Measurements from ENCODE around the gene CCNDBP1.
"Not testable (repeated sequence)": the region's sequence is repeated elsewhere in the genome, so short reads cannot be mapped to it uniquely, and the experiment has no call there.

CCNDBP1 gene

DNA sequence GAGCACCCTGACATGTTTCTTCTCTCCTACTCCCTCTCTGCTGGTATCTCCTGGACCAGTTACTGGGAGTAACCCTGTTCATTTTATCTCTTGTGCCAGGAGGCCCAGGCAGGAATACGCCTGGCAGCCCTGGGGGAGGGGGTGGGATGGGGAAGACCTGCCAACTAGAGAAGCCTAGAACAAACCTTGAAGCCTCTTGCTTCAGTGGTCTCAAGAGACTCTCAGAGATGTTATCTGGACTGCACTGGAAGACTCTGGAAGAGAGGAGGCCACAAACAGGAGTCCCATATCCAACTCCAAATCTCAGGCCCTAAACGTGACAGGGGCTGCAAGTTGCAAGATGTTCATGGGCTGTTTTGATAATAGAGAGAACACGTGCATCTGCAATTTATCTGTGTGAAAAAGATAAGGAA, 35.8 kb downstream of the CCNDBP1 start, which contains the start of gene EPB42:
Gene EPB42 (minus strand): TSS at position 28 of the 413 bp plus-strand sequence. CDS start 193 bp downstream, outside the sequence.
- no peaks in the 10 kb centered on the region for H3K36me3 ChIP-seq (ENCODE audit: control insufficient read depth, low read depth, low read length)
- no peaks in the 10 kb centered on the region for H3K27me3 ChIP-seq (ENCODE audit: control insufficient read depth, insufficient read depth, low read length)
- H3K9me3 ChIP-seq (ENCODE audit: control insufficient read depth, low read depth, low read length): no peaks in the 10 kb centered on the region
- H3K4me3 ChIP-seq (ENCODE audit: low read length): no peak within 1 kb of the TSS
- no peak within 1 kb of the TSS for H3K9ac ChIP-seq (ENCODE audit: low read length)
- no peaks in the 10 kb centered on the region for H3K4me1 ChIP-seq (ENCODE audit: control insufficient read depth, low read depth, low read length)
- H3K27ac ChIP-seq (ENCODE audit: low read length): no peak within 1 kb of the TSS

DNA sequence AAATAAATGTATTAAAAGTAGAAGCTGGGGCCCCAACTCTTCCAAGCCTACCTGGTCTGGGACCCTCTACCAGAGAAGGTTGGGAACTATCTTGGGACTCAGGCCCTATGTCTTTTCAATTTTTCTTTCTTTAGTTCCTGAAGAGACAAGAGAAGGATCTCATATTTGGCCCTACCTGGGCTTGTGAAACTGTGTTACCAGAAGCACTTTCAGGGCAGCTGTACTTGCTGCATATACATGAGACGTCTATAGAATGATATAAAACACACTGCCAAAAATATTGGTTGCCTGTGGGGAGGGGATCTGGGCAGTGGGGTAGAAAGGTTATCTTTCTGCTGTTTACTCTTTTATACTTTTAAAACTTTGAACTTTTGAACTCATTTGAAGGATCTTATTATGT, 36.2 kb downstream of the CCNDBP1 start:
- Histone ChIP-seq H3K27ac (ENCODE audit: low read length) (no peak overlapping the region), H3K4me3 (ENCODE audit: low read length) (no peak overlapping the region), H3K27me3 (ENCODE audit: control insufficient read depth, insufficient read depth, low read length) (no peaks in the 10 kb centered on the region), H3K9me3 (ENCODE audit: control insufficient read depth, low read depth, low read length) (no peaks in the 10 kb centered on the region), H3K4me1 (ENCODE audit: control insufficient read depth, low read depth, low read length) (no peaks in the 10 kb centered on the region), H3K9ac (ENCODE audit: low read length) (no peak overlapping the region), H3K36me3 (ENCODE audit: control insufficient read depth, low read depth, low read length) (no peaks in the 10 kb centered on the region)

DNA sequence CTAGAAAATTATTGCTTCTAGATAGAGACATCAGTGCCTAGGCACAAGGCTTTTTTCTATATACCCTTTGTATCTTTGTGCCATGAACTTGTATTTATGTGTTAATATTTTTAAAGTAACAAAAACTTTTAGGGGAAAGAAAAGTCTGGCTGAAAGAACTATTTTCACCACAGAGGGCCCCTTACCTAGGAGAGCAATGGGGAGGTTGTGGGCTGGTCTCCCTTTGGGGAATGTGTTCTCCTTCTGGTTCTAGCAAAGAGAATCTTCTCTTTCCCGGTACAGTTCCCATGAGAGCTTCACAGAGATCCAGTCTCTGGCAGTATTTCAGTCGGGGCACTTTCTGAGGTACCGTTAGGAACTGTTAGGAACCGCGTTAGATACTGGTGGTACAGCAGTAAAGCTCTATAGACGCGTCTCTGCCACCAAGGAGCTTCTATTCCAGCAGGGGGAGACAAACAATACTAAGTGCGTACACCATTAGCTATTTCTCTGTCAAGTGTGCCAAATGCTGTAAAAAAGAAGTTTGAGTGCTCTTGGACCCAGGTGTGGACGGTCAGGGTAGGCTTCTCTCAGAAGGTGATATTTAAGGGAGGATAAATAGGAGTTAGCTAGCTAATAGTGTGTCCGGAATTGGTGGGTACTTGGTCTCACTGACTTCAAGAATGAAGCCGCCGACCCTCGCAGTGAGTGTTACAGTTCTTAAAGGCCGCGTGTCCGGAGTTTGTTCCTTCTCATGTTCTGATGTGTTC, 40.2 kb downstream of the CCNDBP1 start:
- H3K9me3 ChIP-seq (ENCODE audit: control insufficient read depth, low read depth, low read length): no peaks in the 10 kb centered on the region
- H3K4me1 ChIP-seq (ENCODE audit: control insufficient read depth, low read depth, low read length): no peaks in the 10 kb centered on the region
- no peak overlapping the region for H3K4me3 ChIP-seq (ENCODE audit: low read length)
- no peak overlapping the region for H3K9ac ChIP-seq (ENCODE audit: low read length)
- H3K36me3 ChIP-seq (ENCODE audit: control insufficient read depth, low read depth, low read length): no peaks in the 10 kb centered on the region
- H3K27ac ChIP-seq (ENCODE audit: low read length): no peak overlapping the region
- H3K27me3 ChIP-seq (ENCODE audit: control insufficient read depth, insufficient read depth, low read length): no peaks in the 10 kb centered on the region

DNA sequence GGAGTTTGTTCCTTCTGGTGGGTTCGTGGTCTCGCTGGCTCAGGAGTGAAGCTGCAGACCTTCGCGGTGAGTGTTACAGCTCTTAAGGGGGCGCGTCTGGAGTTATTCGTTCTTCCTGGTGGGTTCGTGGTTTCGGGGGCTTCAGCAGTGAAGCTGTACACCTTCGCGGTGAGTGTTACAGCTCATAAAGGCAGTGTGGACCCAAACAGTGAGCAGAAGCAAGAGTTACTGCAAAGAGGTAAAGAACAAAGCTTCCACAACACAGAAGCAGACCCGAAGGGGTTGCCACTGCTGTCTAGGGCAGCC, 40.7 kb downstream of the CCNDBP1 start:
- not testable (repeated sequence) for H3K27me3 ChIP-seq (ENCODE audit: control insufficient read depth, insufficient read depth, low read length); H3K9me3 ChIP-seq (ENCODE audit: control insufficient read depth, low read depth, low read length); H3K36me3 ChIP-seq (ENCODE audit: control insufficient read depth, low read depth, low read length); H3K27ac ChIP-seq (ENCODE audit: low read length); H3K4me1 ChIP-seq (ENCODE audit: control insufficient read depth, low read depth, low read length); H3K9ac ChIP-seq (ENCODE audit: low read length); H3K4me3 ChIP-seq (ENCODE audit: low read length)

DNA sequence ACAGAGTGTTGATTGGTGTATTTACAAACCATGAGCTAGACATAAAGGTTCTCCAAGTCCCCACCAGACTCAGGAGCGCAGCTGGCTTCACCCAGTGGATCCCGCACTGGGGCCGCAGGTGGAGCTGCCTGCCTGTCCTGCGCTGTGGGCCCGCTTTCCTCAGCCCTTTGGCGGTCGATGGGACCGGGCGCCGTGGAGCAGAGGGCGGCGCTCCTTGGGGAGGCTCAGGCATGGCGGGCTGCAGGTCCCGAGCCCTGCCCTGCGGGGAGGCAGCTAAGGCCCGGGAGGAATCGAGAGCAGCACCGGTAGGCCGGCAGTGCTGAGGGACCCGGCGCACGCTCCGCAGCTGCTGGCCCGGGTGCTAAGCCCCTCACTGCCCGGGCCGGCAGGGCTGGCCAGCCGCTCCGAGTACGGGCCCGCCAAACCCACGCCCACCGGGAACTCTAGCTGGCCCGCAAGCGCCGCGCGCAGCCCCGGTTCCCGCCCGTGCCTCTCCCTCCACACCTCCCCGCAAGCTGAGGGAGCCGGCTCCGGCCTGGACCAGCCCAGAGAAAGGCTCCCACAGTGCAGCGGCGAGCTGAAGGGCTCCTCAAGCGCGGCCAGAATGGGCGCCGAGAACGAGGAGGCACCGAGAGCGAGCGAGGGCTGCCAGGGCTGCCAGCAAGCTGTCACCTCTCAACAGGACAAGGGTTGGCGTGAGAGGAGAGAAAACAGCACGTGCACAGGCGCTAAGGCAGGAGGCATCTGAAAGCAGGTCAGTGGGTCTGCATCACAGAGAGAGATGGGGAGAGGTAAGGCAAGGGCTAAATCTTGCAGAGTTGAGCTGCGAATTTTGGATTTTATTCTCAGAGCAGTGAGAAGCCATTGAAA, 41.5 kb downstream of the CCNDBP1 start:
- no peak overlapping the region for H3K9ac ChIP-seq (ENCODE audit: low read length)
- no peaks in the 10 kb centered on the region for H3K9me3 ChIP-seq (ENCODE audit: control insufficient read depth, low read depth, low read length)
- H3K36me3 ChIP-seq (ENCODE audit: control insufficient read depth, low read depth, low read length): no peaks in the 10 kb centered on the region
- H3K27me3 ChIP-seq (ENCODE audit: control insufficient read depth, insufficient read depth, low read length): no peaks in the 10 kb centered on the region
- no peak overlapping the region for H3K27ac ChIP-seq (ENCODE audit: low read length)
- H3K4me1 ChIP-seq (ENCODE audit: control insufficient read depth, low read depth, low read length): no peaks in the 10 kb centered on the region
- H3K4me3 ChIP-seq (ENCODE audit: low read length): no peak overlapping the region

DNA sequence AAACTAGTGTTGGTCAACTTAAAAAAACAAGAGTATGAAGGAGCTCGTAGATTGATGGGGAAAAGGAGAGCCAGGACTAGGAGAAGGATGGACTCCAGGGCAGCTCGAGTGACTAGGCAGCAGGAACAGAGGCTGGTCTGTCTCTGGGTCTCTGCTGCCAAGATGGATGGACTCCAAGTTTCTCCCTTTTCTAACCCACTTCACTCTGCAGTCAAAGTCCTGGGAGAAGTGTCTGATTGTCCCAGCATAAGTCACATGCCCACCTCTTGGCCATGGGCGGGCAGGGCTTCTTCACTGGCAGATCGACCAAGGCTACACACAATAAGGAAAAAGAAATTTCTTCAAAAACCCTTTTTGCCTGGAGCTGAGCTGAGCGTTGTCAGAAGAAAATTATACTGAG, 44.8 kb downstream of the CCNDBP1 start:
- no peak overlapping the region for H3K9ac ChIP-seq (ENCODE audit: low read length)
- no peaks in the 10 kb centered on the region for H3K27me3 ChIP-seq (ENCODE audit: control insufficient read depth, insufficient read depth, low read length)
- no peaks in the 10 kb centered on the region for H3K36me3 ChIP-seq (ENCODE audit: control insufficient read depth, low read depth, low read length)
- no peaks in the 10 kb centered on the region for H3K9me3 ChIP-seq (ENCODE audit: control insufficient read depth, low read depth, low read length)
- no peaks in the 10 kb centered on the region for H3K4me1 ChIP-seq (ENCODE audit: control insufficient read depth, low read depth, low read length)
- no peak overlapping the region for H3K4me3 ChIP-seq (ENCODE audit: low read length)
- no peak overlapping the region for H3K27ac ChIP-seq (ENCODE audit: low read length)

DNA sequence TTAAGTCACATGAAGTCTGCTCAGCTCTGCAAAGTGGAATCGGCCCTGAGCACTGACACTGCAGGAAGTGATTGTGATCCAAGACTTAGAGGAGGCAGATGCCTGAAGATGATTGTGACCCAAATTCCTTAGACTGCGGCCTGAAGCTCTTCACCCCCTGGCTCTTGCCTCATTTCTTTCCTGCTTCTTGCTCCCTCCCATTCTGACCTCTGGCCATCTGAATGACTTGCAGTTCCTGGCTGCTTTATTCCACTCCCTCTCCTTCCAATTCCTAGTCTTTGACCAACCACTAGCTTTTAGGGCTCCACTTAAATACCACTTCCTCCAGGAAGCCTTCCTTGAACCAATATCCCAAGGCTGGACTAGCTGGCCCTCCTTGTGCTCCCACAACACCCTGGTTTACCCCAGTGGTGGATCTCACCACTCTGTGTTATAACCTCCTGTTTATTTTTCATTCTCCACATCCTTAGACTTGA, 45.5 kb downstream of the CCNDBP1 start:
- Histone ChIP-seq H3K27me3 (ENCODE audit: control insufficient read depth, insufficient read depth, low read length) (no peaks in the 10 kb centered on the region), H3K27ac (ENCODE audit: low read length) (no peak overlapping the region), H3K4me1 (ENCODE audit: control insufficient read depth, low read depth, low read length) (no peaks in the 10 kb centered on the region), H3K4me3 (ENCODE audit: low read length) (no peak overlapping the region), H3K9me3 (ENCODE audit: control insufficient read depth, low read depth, low read length) (no peaks in the 10 kb centered on the region), H3K36me3 (ENCODE audit: control insufficient read depth, low read depth, low read length) (no peaks in the 10 kb centered on the region), H3K9ac (ENCODE audit: low read length) (no peak overlapping the region)

DNA sequence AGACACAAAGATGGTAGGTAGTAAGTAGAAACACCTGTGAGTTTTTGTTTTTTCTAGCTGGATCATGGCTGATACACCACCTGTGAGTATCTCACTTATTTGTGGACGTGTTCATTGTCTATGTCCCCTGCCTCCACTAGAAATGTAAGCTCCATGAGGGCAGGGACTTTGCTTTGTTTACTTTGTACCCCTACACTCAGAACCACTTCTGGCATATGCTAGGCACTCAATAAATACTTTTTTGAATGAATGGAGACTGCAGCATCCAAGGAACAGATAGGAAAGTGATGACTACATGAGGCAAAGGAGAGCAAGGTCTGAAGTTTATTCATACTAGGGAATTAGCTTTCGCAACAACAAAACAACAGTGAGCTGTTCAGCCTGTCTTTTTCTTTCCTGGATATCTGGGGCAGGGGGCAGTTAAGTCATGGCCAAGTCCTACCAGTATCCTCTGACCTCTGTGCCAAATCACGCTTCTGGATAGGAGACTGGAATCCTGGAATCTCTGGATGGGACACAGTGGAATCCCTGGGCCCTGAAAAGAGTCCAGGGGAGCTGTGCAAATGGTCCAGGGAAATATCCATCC, 47.2 kb downstream of the CCNDBP1 start:
- no peak overlapping the region for H3K9ac ChIP-seq (ENCODE audit: low read length)

DNA sequence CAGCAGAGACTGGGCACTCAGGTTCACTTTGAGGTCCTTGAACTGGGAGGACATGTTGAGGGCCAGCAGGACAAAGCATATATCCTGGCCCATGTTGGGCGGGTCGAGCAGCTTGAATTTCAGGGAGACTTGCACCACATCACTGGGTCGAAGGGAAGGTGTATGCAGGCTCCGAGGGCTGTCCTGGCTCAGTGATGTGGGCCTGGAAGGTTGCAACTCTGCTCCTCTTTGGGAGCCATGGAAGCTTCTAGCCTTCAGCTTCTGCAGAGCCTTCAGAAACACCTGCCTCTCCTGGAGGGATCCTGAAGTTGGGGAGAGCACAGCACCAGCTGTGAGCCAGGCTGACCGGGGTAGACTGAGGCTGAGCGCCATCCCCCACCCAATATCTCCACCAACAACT, 50.3 kb downstream of the CCNDBP1 start:
- Histone ChIP-seq H3K27me3 (ENCODE audit: control insufficient read depth, insufficient read depth, low read length) (no peaks in the 10 kb centered on the region), H3K9ac (ENCODE audit: low read length) (no peak overlapping the region)

More for the DNA sequence above, 47.2 kb downstream of the CCNDBP1 start:
- H3K36me3 ChIP-seq (ENCODE audit: control insufficient read depth, low read depth, low read length): no peaks in the 10 kb centered on the region
- H3K4me3 ChIP-seq (ENCODE audit: low read length): no peak overlapping the region
- H3K27me3 ChIP-seq (ENCODE audit: control insufficient read depth, insufficient read depth, low read length): no peaks in the 10 kb centered on the region
- H3K4me1 ChIP-seq (ENCODE audit: control insufficient read depth, low read depth, low read length): no peaks in the 10 kb centered on the region
- H3K27ac ChIP-seq (ENCODE audit: low read length): no peak overlapping the region
- H3K9me3 ChIP-seq (ENCODE audit: control insufficient read depth, low read depth, low read length): no peaks in the 10 kb centered on the region

DNA sequence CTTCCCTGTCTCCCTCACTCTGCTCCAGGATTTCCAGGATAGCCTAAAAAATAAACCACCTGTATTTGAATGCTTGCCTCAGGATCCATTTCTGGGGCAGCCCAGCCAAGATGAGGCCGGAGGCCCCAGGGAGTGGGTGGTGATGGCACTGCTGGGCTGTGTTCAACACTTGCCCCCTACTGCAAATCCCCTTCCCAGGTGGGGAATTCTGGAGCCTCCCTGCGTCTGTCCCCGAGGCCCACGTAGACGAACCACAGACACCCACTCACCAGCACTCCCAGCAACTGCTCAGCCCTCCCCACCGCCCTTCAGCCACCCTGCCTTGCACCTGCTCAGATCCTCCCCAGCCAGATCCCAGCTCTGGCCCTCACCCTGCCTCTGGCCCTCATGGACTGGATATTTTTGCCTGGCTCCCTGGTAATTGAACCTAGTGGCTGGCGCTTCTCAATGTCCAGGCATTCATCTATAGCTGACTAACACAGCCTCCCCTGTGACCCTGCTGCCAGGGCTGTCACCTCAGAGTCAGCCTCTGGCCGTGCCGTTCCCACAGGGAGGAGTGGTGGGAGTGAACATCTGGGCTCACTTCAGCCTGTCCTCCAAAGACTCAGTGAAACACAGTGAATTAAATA, 52.8 kb downstream of the CCNDBP1 start:
- Histone ChIP-seq H3K27ac (ENCODE audit: low read length) (no peak overlapping the region), H3K27me3 (ENCODE audit: control insufficient read depth, insufficient read depth, low read length) (no peaks in the 10 kb centered on the region), H3K4me1 (ENCODE audit: control insufficient read depth, low read depth, low read length) (no peaks in the 10 kb centered on the region), H3K4me3 (ENCODE audit: low read length) (no peak overlapping the region), H3K9me3 (ENCODE audit: control insufficient read depth, low read depth, low read length) (no peaks in the 10 kb centered on the region), H3K9ac (ENCODE audit: low read length) (no peak overlapping the region), H3K36me3 (ENCODE audit: control insufficient read depth, low read depth, low read length) (no peaks in the 10 kb centered on the region)

More for the DNA sequence above, 50.3 kb downstream of the CCNDBP1 start:
- no peak overlapping the region for H3K4me3 ChIP-seq (ENCODE audit: low read length)
- H3K9me3 ChIP-seq (ENCODE audit: control insufficient read depth, low read depth, low read length): no peaks in the 10 kb centered on the region
- no peaks in the 10 kb centered on the region for H3K4me1 ChIP-seq (ENCODE audit: control insufficient read depth, low read depth, low read length)
- no peak overlapping the region for H3K27ac ChIP-seq (ENCODE audit: low read length)
- no peaks in the 10 kb centered on the region for H3K36me3 ChIP-seq (ENCODE audit: control insufficient read depth, low read depth, low read length)

DNA sequence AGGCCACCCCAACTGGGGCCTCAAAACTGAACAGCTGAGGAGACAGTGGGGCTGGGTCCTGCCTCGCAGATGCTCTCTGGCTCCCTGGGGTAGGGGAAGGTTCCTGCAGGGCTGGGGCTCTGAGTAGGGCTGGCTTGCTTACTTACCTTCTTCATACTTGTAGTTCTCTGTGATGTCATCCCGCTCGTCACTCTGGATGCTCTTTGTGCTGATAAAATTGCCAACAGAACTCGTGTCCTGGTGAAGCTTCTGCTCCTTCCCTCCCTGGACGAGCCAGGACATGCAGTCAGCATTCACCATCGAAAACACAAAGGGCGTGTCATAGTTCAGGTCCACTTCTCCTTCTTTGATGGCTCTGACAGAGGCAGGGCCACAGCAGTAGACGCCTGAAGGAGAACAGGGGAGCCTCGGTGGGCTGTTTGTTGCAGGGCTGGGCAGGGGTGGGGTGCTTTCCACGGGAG, 53.5 kb downstream of the CCNDBP1 start:
- H3K9ac ChIP-seq (ENCODE audit: low read length): no peak overlapping the region
- no peaks in the 10 kb centered on the region for H3K36me3 ChIP-seq (ENCODE audit: control insufficient read depth, low read depth, low read length)
- H3K27me3 ChIP-seq (ENCODE audit: control insufficient read depth, insufficient read depth, low read length): no peaks in the 10 kb centered on the region
- H3K27ac ChIP-seq (ENCODE audit: low read length): no peak overlapping the region
- H3K9me3 ChIP-seq (ENCODE audit: control insufficient read depth, low read depth, low read length): no peaks in the 10 kb centered on the region
- no peaks in the 10 kb centered on the region for H3K4me1 ChIP-seq (ENCODE audit: control insufficient read depth, low read depth, low read length)
- no peak overlapping the region for H3K4me3 ChIP-seq (ENCODE audit: low read length)
